HepG2 (cell line): ENCODE data around the gene KRTAP1-3. TPM values are rescaled to one million over a fixed set of nuclear protein-coding genes. Genes with fewer than 3 reads are reported as not detected.
A peak's percentile ranks its signal among the peaks of the same experiment; 100 is the strongest.

Source experiments
- ASH2L ChIP-seq: fragments of 300-600, 200-600 bp; sonication (generic); IDR thresholded peaks from 2 replicates; pipeline ENCODE4 v1.7.0; 2017; ENCODE audit warnings: low read depth, mild to moderate bottlenecking, moderate library complexity, mixed read lengths, low read length; ENCODE audit not compliant: insufficient read length
- CBFB ChIP-seq: sonication (generic); formaldehyde crosslinking; IDR thresholded peaks from 2 replicates; pipeline ENCODE4 v1.4.0; 2020; ENCODE audit warnings: missing genetic modification reagents
- CREB1 ChIP-seq, 2 experiments: fragments of 450-650 bp in 1 of 2; IDR thresholded peaks; 2 replicates each; pipeline ENCODE4 v1.6.1; 2016 to 2017; ENCODE audit warnings: control low read depth in 1 of 2, mild to moderate bottlenecking in 1 of 2, missing compliant biosample characterization in 1 of 2, missing genetic modification characterization in 1 of 2
- EP300 ChIP-seq, 3 experiments: sonication (generic) in 1 of 3; formaldehyde crosslinking in 1 of 3; IDR thresholded peaks; 2 replicates each; pipeline versions ENCODE4 v1.5.1 to v1.6.1; 2011 to 2020; ENCODE audit warnings: low read depth in 2 of 3, low read length in 2 of 3, borderline replicate concordance in 1 of 3, improper control_type of control experiment in 1 of 3, mild to moderate bottlenecking in 1 of 3, missing genetic modification reagents in 1 of 3, moderate library complexity in 1 of 3
- FOXP1 ChIP-seq, 2 experiments: fragments of 450-650 bp in 1 of 2; IDR thresholded peaks; 2 replicates each; pipeline ENCODE4 v1.6.1; 2017 to 2018; ENCODE audit warnings: antibody characterized with exemption in 1 of 2
- HNF4G ChIP-seq, 2 experiments: sonication (generic) in 1 of 2; formaldehyde crosslinking in 1 of 2; IDR thresholded peaks; 2 replicates each; pipeline versions ENCODE4 v1.4.0 to v1.6.1; 2011 to 2020; ENCODE audit warnings: borderline replicate concordance in 2 of 2, low read depth in 2 of 2, mild to moderate bottlenecking in 2 of 2, low read length in 1 of 2, missing genetic modification reagents in 1 of 2, moderate library complexity in 1 of 2
- HOXA7 ChIP-seq: sonication (generic); formaldehyde crosslinking; IDR thresholded peaks from 2 replicates; pipeline ENCODE4 v1.8.1; 2022; ENCODE audit warnings: mild to moderate bottlenecking, missing genetic modification reagents, moderate library complexity
- MAF1 ChIP-seq: sonication (generic); formaldehyde crosslinking; IDR thresholded peaks from 2 replicates; pipeline ENCODE4 v1.5.0; 2020; ENCODE audit warnings: missing genetic modification reagents, borderline replicate concordance
- MAFF ChIP-seq: IDR thresholded peaks from 2 replicates; pipeline ENCODE4 v1.6.1; 2011; ENCODE audit warnings: low read depth, low read length, improper control_type of control experiment
- MTF2 ChIP-seq: sonication (generic); formaldehyde crosslinking; IDR thresholded peaks from 2 replicates; pipeline ENCODE4 v1.5.0; 2020; ENCODE audit warnings: missing genetic modification reagents, borderline replicate concordance
- RAD21 ChIP-seq: fragments of 450-650 bp; formaldehyde crosslinking; IDR thresholded peaks from 2 replicates; pipeline ENCODE4 v1.5.0; 2020; ENCODE audit warnings: mild to moderate bottlenecking
- RARA ChIP-seq: IDR thresholded peaks from 2 replicates; pipeline ENCODE4 v1.6.1; 2016; ENCODE audit warnings: missing genetic modification reagents, missing compliant biosample characterization
- RXRB ChIP-seq: IDR thresholded peaks from 2 replicates; pipeline ENCODE4 v1.6.1; 2016; ENCODE audit warnings: borderline replicate concordance, missing genetic modification reagents, missing compliant biosample characterization
- SOX5 ChIP-seq: IDR thresholded peaks from 2 replicates; pipeline ENCODE4 v1.6.1; 2016; ENCODE audit warnings: borderline replicate concordance
- ZNF12 ChIP-seq: sonication (generic); formaldehyde crosslinking; IDR thresholded peaks from 2 replicates; pipeline ENCODE4 v1.5.0; 2020; ENCODE audit warnings: missing genetic modification reagents
- ZNF17 ChIP-seq: sonication (generic); formaldehyde crosslinking; IDR thresholded peaks from 2 replicates; pipeline ENCODE4 v1.5.0; 2020; ENCODE audit warnings: mild to moderate bottlenecking, missing genetic modification reagents
- ZNF713 ChIP-seq: sonication (generic); formaldehyde crosslinking; IDR thresholded peaks from 2 replicates; pipeline ENCODE4 v1.4.0; 2020; ENCODE audit warnings: mild to moderate bottlenecking, missing genetic modification reagents
- polyA plus RNA-seq, 8 experiments: library from polyadenylated mRNA; depleted of rRNA in 3 of 8; stranded (reverse) in 7 of 8; unstranded in 1 of 8; fragments of >200 nt; fragmentation: Illumina TruSeq in 4 of 8; extraction: Trizol in 4 of 8; gene quantifications; 2 replicates each; pipeline versions ENCODE4 v1.2.1 to v1.2.3, GENCODE V29; 2011 to 2016; ENCODE audit warnings: low read depth in 4 of 8, missing spikeins in 1 of 8, mixed read lengths in 1 of 8; ENCODE audit not compliant: insufficient read depth in 1 of 8
- total RNA-seq, 5 experiments: library from RNA; depleted of rRNA; stranded (reverse); fragments of >200 nt; fragmentation: Illumina TruSeq; extraction: Trizol; gene quantifications; 2 replicates each; pipeline ENCODE4 v1.2.3, GENCODE V29; 2016; ENCODE audit warnings: low read depth in 1 of 5
- TF ChIP-seq, protein P1 (sequence below): sonication (generic); formaldehyde crosslinking; IDR thresholded peaks from 2 replicates; pipeline ENCODE4 v1.9.0; 2021; ENCODE audit warnings: mild to moderate bottlenecking, missing genetic modification reagents
- TF ChIP-seq, protein P2 (sequence below): IDR thresholded peaks from 2 replicates; pipeline ENCODE4 v1.6.1; 2016; ENCODE audit warnings: missing compliant biosample characterization, missing genetic modification reagents, borderline replicate concordance
- TF ChIP-seq, protein P3 (sequence below): IDR thresholded peaks from 2 replicates; pipeline ENCODE4 v1.6.1; 2016; ENCODE audit warnings: control low read depth

The KRTAP1-3 gene
- total and polyA plus RNA-seq, 2 of the 13 experiments (the other 11 are each of a cell fraction or from before 2014, with no cell fraction given) = not detected

DNA sequence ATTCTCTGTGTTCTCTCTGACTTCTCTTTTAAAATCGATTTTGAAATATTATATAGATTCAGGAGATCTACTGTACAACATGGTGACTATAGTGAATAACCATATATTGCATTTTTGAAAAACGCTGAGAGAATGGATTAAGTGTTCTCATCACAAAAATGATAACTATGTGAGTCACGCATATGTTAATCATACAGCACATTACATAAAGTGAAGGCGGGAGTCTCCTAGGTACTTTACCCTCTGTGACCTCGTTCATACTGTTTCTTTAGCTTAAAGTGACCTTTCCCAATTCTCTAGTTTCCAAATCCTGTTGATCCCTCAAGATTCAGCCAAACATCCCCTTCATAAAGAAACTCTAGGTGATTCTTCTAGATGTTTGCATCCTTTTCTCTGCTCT is 31.9 kb downstream of the KRTAP1-3 start (continued):
- TF ChIP-seq ZNF12 = no peak
- peak; percentile 35 for TF ChIP-seq ASH2L
- TF ChIP-seq MAFF = peak; percentile 22; the same call in 1 of the 2 replicates
- no peak for TF ChIP-seq ZNF713 (CRISPR knock-in tag)
- 0 out of 2 replicates have a peak, but pooled peaks have one; percentile 34 for TF ChIP-seq CREB1 (IDR thresholded peaks at IDR 0.05)
- no peak for TF ChIP-seq CREB1 (CRISPR knock-in tag; IDR thresholded peaks at IDR 0.05)
- no peak for TF ChIP-seq MAF1
- no peak for TF ChIP-seq CBFB
- TF ChIP-seq ZNF17 = no peak
- TF ChIP-seq RXRB (CRISPR knock-in tag) = peak; percentile 76
- TF ChIP-seq SOX5 (CRISPR knock-in tag) = peak; percentile 19; the same call in 1 of the 2 replicates
- TF ChIP-seq, protein P1, sequence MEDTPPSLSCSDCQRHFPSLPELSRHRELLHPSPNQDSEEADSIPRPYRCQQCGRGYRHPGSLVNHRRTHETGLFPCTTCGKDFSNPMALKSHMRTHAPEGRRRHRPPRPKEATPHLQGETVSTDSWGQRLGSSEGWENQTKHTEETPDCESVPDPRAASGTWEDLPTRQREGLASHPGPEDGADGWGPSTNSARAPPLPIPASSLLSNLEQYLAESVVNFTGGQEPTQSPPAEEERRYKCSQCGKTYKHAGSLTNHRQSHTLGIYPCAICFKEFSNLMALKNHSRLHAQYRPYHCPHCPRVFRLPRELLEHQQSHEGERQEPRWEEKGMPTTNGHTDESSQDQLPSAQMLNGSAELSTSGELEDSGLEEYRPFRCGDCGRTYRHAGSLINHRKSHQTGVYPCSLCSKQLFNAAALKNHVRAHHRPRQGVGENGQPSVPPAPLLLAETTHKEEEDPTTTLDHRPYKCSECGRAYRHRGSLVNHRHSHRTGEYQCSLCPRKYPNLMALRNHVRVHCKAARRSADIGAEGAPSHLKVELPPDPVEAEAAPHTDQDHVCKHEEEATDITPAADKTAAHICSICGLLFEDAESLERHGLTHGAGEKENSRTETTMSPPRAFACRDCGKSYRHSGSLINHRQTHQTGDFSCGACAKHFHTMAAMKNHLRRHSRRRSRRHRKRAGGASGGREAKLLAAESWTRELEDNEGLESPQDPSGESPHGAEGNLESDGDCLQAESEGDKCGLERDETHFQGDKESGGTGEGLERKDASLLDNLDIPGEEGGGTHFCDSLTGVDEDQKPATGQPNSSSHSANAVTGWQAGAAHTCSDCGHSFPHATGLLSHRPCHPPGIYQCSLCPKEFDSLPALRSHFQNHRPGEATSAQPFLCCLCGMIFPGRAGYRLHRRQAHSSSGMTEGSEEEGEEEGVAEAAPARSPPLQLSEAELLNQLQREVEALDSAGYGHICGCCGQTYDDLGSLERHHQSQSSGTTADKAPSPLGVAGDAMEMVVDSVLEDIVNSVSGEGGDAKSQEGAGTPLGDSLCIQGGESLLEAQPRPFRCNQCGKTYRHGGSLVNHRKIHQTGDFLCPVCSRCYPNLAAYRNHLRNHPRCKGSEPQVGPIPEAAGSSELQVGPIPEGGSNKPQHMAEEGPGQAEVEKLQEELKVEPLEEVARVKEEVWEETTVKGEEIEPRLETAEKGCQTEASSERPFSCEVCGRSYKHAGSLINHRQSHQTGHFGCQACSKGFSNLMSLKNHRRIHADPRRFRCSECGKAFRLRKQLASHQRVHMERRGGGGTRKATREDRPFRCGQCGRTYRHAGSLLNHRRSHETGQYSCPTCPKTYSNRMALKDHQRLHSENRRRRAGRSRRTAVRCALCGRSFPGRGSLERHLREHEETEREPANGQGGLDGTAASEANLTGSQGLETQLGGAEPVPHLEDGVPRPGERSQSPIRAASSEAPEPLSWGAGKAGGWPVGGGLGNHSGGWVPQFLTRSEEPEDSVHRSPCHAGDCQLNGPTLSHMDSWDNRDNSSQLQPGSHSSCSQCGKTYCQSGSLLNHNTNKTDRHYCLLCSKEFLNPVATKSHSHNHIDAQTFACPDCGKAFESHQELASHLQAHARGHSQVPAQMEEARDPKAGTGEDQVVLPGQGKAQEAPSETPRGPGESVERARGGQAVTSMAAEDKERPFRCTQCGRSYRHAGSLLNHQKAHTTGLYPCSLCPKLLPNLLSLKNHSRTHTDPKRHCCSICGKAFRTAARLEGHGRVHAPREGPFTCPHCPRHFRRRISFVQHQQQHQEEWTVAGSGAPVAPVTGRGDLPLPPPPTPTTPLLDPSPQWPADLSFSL (CRISPR knock-in tag) = no peak
- TF ChIP-seq EP300 (IDR thresholded peaks at IDR 0.05; ENCODE audit: low read depth in 2 of 2, low read length in 2 of 2) = peak in 1 of 2 experiments; percentile 51; a peak in 1 of 4 replicates
- no peak for TF ChIP-seq EP300 (CRISPR knock-in tag; IDR thresholded peaks at IDR 0.05; ENCODE audit: borderline replicate concordance)
- TF ChIP-seq FOXP1 (IDR thresholded peaks at IDR 0.05) = no peak
- 0 out of 2 replicates have a peak, but pooled peaks have one; percentile 29 for TF ChIP-seq FOXP1 (CRISPR knock-in tag; IDR thresholded peaks at IDR 0.05)
- TF ChIP-seq, protein P2, sequence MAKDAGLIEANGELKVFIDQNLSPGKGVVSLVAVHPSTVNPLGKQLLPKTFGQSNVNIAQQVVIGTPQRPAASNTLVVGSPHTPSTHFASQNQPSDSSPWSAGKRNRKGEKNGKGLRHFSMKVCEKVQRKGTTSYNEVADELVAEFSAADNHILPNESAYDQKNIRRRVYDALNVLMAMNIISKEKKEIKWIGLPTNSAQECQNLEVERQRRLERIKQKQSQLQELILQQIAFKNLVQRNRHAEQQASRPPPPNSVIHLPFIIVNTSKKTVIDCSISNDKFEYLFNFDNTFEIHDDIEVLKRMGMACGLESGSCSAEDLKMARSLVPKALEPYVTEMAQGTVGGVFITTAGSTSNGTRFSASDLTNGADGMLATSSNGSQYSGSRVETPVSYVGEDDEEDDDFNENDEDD (CRISPR knock-in tag) = peak; percentile 40; the same call in 1 of the 2 replicates
- peak; percentile 78 for TF ChIP-seq RARA (CRISPR knock-in tag)
- no peak for TF ChIP-seq RAD21 (CRISPR knock-in tag)
- TF ChIP-seq HNF4G (IDR thresholded peaks at IDR 0.05; ENCODE audit: borderline replicate concordance, low read depth, low read length) = peak; percentile 38; the same call in 1 of the 2 replicates
- no peak for TF ChIP-seq HNF4G (CRISPR knock-in tag; IDR thresholded peaks at IDR 0.05; ENCODE audit: borderline replicate concordance, low read depth)
- TF ChIP-seq, protein P3, sequence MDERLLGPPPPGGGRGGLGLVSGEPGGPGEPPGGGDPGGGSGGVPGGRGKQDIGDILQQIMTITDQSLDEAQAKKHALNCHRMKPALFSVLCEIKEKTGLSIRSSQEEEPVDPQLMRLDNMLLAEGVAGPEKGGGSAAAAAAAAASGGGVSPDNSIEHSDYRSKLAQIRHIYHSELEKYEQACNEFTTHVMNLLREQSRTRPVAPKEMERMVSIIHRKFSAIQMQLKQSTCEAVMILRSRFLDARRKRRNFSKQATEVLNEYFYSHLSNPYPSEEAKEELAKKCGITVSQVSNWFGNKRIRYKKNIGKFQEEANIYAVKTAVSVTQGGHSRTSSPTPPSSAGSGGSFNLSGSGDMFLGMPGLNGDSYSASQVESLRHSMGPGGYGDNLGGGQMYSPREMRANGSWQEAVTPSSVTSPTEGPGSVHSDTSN = no peak
- no peak for TF ChIP-seq MTF2
- TF ChIP-seq HOXA7 (CRISPR knock-in tag) = no peak
